ENCODE data around the gene DDX4. TPM values are rescaled to one million over a fixed set of nuclear protein-coding genes. Genes with fewer than 3 reads are reported as not detected.

The DDX4 gene
- total RNA-seq, 1 experiment from 2014 or later, result not detected

GRCh38 chr5:55702598-55703345 is 35.1 kb upstream of the DDX4 start:
- Histone ChIP-seq H3K79me2 (ENCODE audit: low read length) (peaks cover 3% of the 10 kb centered on the region; the same call in 1 of the 2 replicates), H2AFZ (ENCODE audit: low read length) (no peak overlapping the region), H3K27me3 (ENCODE audit: low read length) (no peaks in the 10 kb centered on the region), H3K27ac (ENCODE audit: low read length) (no peak overlapping the region), H3K9me2 (replicated peaks; ENCODE audit: low read length) (no peaks in the 10 kb centered on the region), H3K9me3 (ENCODE audit: low read length) (no peaks in the 10 kb centered on the region), H3F3A (ENCODE audit: low read length, unreplicated experiment) (no peaks in the 10 kb centered on the region), H3K4me1 (ENCODE audit: insufficient read depth, low read length) (no peaks in the 10 kb centered on the region), H3K4me2 (ENCODE audit: low read length) (no peak overlapping the region), H4K20me1 (ENCODE audit: low read length) (no peaks in the 10 kb centered on the region), H3K36me3 (ENCODE audit: low read depth, low read length) (no peaks in the 10 kb centered on the region), H3K4me3 (ENCODE audit: low read length) (no peak overlapping the region), H3K9ac (ENCODE audit: low read length) (no peak overlapping the region)
- no TSS peak for BruUV-seq (replicated peaks)
- no peak for TF ChIP-seq EZH2 (IDR thresholded peaks at IDR 0.05; ENCODE audit: low read length, unreplicated experiment)
- no peak for TF ChIP-seq EZH2phosphoT487 (IDR thresholded peaks at IDR 0.05; ENCODE audit: borderline replicate concordance, low read length)
- TF ChIP-seq, protein P1, sequence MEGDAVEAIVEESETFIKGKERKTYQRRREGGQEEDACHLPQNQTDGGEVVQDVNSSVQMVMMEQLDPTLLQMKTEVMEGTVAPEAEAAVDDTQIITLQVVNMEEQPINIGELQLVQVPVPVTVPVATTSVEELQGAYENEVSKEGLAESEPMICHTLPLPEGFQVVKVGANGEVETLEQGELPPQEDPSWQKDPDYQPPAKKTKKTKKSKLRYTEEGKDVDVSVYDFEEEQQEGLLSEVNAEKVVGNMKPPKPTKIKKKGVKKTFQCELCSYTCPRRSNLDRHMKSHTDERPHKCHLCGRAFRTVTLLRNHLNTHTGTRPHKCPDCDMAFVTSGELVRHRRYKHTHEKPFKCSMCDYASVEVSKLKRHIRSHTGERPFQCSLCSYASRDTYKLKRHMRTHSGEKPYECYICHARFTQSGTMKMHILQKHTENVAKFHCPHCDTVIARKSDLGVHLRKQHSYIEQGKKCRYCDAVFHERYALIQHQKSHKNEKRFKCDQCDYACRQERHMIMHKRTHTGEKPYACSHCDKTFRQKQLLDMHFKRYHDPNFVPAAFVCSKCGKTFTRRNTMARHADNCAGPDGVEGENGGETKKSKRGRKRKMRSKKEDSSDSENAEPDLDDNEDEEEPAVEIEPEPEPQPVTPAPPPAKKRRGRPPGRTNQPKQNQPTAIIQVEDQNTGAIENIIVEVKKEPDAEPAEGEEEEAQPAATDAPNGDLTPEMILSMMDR (conservative IDR thresholded peaks at IDR 0.05; ENCODE audit: low read depth, low read length), result no peak
- POLR2A ChIA-PET (ENCODE audit: unreplicated experiment), result no interaction called here
- no peak for ATAC-seq
- CTCF ChIA-PET, result no interaction called here
- intact Hi-C loops (cut with micrococcal nuclease), result no loop called here
- no peak for DNase-seq

GRCh38 chr5:55706230-55706629 is 31.6 kb upstream of the DDX4 start:
- intact Hi-C loops (cut with micrococcal nuclease), result no loop called here
- H3K9me3 ChIP-seq (ENCODE audit: low read length), result no peaks in the 10 kb centered on the region
- peaks cover 16% of the 10 kb centered on the region for H3K4me1 ChIP-seq (ENCODE audit: insufficient read depth, low read length)
- ChIA-PET POLR2A (ENCODE audit: unreplicated experiment) (no interaction called here), CTCF (no interaction called here)
- no peak overlapping the region for H3K4me3 ChIP-seq (ENCODE audit: low read length)
- DNase-seq (no peak), ATAC-seq (no peak)
- no peaks in the 10 kb centered on the region for H3F3A ChIP-seq (ENCODE audit: low read length, unreplicated experiment)
- no peaks in the 10 kb centered on the region for H3K36me3 ChIP-seq (ENCODE audit: low read depth, low read length)
- H4K20me1 ChIP-seq (ENCODE audit: low read length), result no peaks in the 10 kb centered on the region
- peaks cover 5% of the 10 kb centered on the region for H3K79me2 ChIP-seq (ENCODE audit: low read length)
- no peak for TF ChIP-seq EZH2 (IDR thresholded peaks at IDR 0.05; ENCODE audit: low read length, unreplicated experiment)
- TF ChIP-seq, protein P1 (conservative IDR thresholded peaks at IDR 0.05; ENCODE audit: low read depth, low read length), result no peak
- no peak overlapping the region for H3K4me2 ChIP-seq (ENCODE audit: low read length)
- H2AFZ ChIP-seq (ENCODE audit: low read length), result no peak overlapping the region
- H3K27ac ChIP-seq (ENCODE audit: low read length), result no peak overlapping the region
- no peaks in the 10 kb centered on the region for H3K9me2 ChIP-seq (replicated peaks; ENCODE audit: low read length)
- no TSS peak for BruUV-seq (replicated peaks)
- H3K9ac ChIP-seq (ENCODE audit: low read length), result no peak overlapping the region
- no peaks in the 10 kb centered on the region for H3K27me3 ChIP-seq (ENCODE audit: low read length)

- BruUV-seq (replicated peaks), result no TSS peak
- POLR2A ChIA-PET (ENCODE audit: unreplicated experiment), result no interaction called here
These were observed 29.1 kb upstream of the DDX4 start for GRCh38 chr5:55708732-55709131.

More at GRCh38 chr5:55708732-55709131, 29.1 kb upstream of the DDX4 start:
- H3K4me2 ChIP-seq (ENCODE audit: low read length), result peak overlapping the region; percentile 53
- intact Hi-C loops (cut with micrococcal nuclease), result loop anchor here (2.0 kb wide), 1 partner anchor 50 kb away; no protein-coding TSS in a partner anchor
- ATAC-seq (peak; percentile 55), DNase-seq (peak; percentile 88)
- H3K9me3 ChIP-seq (ENCODE audit: low read length), result no peaks in the 10 kb centered on the region
- CTCF ChIA-PET, result interaction anchor here (0.6 kb wide), 2 partner anchors 247 to 275 kb away, joined by 3 to 7 read pairs; no protein-coding TSS in a partner anchor
- H3K79me2 ChIP-seq (ENCODE audit: low read length), result peaks cover 12% of the 10 kb centered on the region
- peak overlapping the region; percentile 62 for H3K27ac ChIP-seq (ENCODE audit: low read length)
- H3K9me2 ChIP-seq (replicated peaks; ENCODE audit: low read length), result no peaks in the 10 kb centered on the region
- no peaks in the 10 kb centered on the region for H4K20me1 ChIP-seq (ENCODE audit: low read length)
- 0 out of 2 replicates have a peak overlapping the region, but pooled peaks have one; percentile 30 for H3K4me3 ChIP-seq (ENCODE audit: low read length)
- H3K9ac ChIP-seq (ENCODE audit: low read length), result no peak overlapping the region
- H3K4me1 ChIP-seq (ENCODE audit: insufficient read depth, low read length), result peaks cover 23% of the 10 kb centered on the region
- H3K27me3 ChIP-seq (ENCODE audit: low read length), result no peaks in the 10 kb centered on the region
- H3F3A ChIP-seq (ENCODE audit: low read length, unreplicated experiment), result no peaks in the 10 kb centered on the region
- TF ChIP-seq, protein P1 (conservative IDR thresholded peaks at IDR 0.05; ENCODE audit: low read depth, low read length), result no peak
- TF ChIP-seq EZH2 (IDR thresholded peaks at IDR 0.05; ENCODE audit: low read length, unreplicated experiment) (no peak), EZH2phosphoT487 (IDR thresholded peaks at IDR 0.05; ENCODE audit: borderline replicate concordance, low read length) (no peak)
- no peak overlapping the region for H2AFZ ChIP-seq (ENCODE audit: low read length)
- H3K36me3 ChIP-seq (ENCODE audit: low read depth, low read length), result no peaks in the 10 kb centered on the region

Data from PC-3 (cell line).